Duodenal mucosa (tissue), 2 donors: Measurements from ENCODE around the gene CRACR2A.

Experiments used
- H3K27ac ChIP-seq: one replicate; pipeline ENCODE4 v1.7.0; 2013; ENCODE audit warnings: low read depth, low read length
- H3K27me3 ChIP-seq, 2 donors: one replicate each; pipeline ENCODE4 v1.7.0; 2013; ENCODE audit warnings: low read length in 2 of 2, control low read depth in 1 of 2; ENCODE audit not compliant: insufficient read depth in 2 of 2, control insufficient read depth in 1 of 2
- H3K36me3 ChIP-seq, 2 donors: one replicate each; pipeline ENCODE4 v1.7.0; 2013; ENCODE audit warnings: low read length in 2 of 2, control low read depth in 1 of 2; ENCODE audit not compliant: insufficient read depth in 2 of 2, control insufficient read depth in 1 of 2
- H3K4me1 ChIP-seq, 2 donors: one replicate each; pipeline ENCODE4 v1.7.0; 2013; ENCODE audit warnings: low read length in 2 of 2, control low read depth in 1 of 2; ENCODE audit not compliant: insufficient read depth in 2 of 2, control insufficient read depth in 1 of 2
- H3K4me3 ChIP-seq, 2 donors: one replicate each; pipeline ENCODE4 v1.7.0; 2013; ENCODE audit warnings: low read length in 2 of 2, low read depth in 1 of 2
- H3K9ac ChIP-seq, 2 donors: one replicate each; pipeline ENCODE4 v1.7.0; 2013; ENCODE audit warnings: low read length in 2 of 2, low read depth in 1 of 2
- H3K9me3 ChIP-seq, 2 donors: one replicate each; pipeline ENCODE4 v1.7.0; 2013; ENCODE audit warnings: low read length in 2 of 2, control low read depth in 1 of 2; ENCODE audit not compliant: control insufficient read depth in 1 of 2

Gene CRACR2A

DNA sequence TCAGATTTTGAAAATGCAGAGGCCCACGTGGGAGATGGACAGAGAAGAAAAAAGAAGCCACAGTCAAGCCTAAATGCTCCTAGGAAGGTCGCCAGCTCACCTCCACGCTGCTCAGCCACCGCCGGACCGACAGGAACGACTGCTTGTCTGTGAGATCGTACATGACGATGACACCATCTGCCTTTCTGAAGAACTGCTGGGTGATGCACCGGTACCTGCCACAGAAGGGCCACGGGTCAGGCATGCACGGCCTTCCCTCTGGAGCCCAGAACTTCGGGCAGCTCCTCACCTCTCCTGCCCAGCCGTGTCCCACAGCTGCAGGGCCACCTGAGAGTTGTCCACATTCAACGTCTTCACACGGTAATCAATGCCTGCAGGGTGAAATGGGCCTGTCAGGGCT lies 125.6 kb downstream of the CRACR2A start:
- no peak overlapping the region for H3K4me3 ChIP-seq
- no peak overlapping the region for H3K27ac ChIP-seq
- no peaks in the 10 kb centered on the region for H3K9me3 ChIP-seq
- H3K27me3 ChIP-seq = no peaks in the 10 kb centered on the region
- no peaks in the 10 kb centered on the region for H3K4me1 ChIP-seq
- H3K36me3 ChIP-seq = peaks cover 2 to 4% of the 10 kb centered on the region in 2 donors
- no peak overlapping the region for H3K9ac ChIP-seq

DNA sequence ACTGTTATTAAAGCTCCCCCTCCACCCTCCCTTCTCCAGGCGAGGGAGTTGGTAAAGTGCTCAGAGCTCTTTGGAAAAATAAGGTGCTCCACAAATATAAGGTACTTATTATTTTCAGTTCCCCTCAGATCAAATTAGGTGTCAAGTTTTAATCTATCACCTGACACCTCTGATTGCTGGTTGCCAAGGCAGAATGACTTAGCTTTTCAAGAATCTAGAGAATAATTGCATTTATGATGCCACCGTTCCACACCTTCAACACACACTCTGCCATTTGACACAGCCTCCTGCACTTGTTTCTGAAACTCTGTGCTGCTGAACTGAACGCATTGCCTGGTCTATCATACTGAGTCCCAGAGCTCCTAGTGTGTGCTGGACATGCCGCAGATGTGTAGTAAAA lies 128.6 kb downstream of the CRACR2A start:
- no peaks in the 10 kb centered on the region for H3K9me3 ChIP-seq
- H3K9ac ChIP-seq = no peak overlapping the region
- H3K4me3 ChIP-seq = no peak overlapping the region
- H3K27me3 ChIP-seq = no peaks in the 10 kb centered on the region
- H3K36me3 ChIP-seq = peaks cover 5 to 9% of the 10 kb centered on the region in 2 donors
- H3K27ac ChIP-seq = no peak overlapping the region
- no peaks in the 10 kb centered on the region for H3K4me1 ChIP-seq

DNA sequence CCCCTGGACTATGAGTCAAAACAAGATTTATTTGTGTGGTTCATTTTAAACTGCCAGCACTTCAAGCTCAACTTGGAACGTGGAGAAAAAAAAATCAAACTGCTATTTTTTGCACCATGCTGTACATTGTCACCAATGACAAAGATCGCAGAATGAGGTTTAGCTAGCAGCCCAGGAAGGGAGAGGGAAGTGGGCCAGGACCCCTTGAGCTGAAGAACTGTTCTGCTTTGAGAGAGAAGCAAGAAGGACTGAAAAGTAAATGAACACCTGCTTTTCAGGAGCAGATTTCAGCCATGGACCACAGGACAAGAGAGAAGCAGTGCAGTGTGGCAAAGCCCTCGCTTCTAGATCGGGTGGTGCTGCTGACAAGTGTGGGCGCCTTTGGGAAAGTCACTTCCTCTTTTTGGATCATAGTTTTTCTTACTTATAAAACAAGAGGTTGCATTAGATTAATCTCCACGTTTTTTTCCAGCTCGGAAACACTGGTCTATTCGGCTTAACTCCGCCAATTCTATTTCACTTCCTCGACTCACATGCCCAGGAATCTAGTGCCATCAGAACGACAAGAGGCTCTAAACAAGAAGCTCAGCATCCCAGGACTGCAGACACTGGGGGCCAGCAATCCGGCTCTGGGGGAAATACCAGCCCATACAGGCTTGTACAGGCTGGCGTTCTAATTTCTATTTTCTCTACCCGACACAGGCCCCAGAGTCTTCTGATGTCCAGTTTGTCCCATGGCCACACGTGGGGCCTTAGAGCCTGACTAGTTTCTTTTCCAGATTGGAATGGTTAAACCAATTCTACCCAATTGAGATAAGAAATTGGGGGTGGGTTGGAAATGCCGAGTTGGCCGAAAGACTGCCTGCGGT lies 129.9 kb downstream of the CRACR2A start:
- Histone ChIP-seq H3K9me3 (no peaks in the 10 kb centered on the region), H3K9ac (no peak overlapping the region), H3K4me3 (no peak overlapping the region), H3K27ac (no peak overlapping the region), H3K4me1 (no peaks in the 10 kb centered on the region), H3K27me3 (no peaks in the 10 kb centered on the region), H3K36me3 (peaks cover 5 to 9% of the 10 kb centered on the region in 2 donors)

DNA sequence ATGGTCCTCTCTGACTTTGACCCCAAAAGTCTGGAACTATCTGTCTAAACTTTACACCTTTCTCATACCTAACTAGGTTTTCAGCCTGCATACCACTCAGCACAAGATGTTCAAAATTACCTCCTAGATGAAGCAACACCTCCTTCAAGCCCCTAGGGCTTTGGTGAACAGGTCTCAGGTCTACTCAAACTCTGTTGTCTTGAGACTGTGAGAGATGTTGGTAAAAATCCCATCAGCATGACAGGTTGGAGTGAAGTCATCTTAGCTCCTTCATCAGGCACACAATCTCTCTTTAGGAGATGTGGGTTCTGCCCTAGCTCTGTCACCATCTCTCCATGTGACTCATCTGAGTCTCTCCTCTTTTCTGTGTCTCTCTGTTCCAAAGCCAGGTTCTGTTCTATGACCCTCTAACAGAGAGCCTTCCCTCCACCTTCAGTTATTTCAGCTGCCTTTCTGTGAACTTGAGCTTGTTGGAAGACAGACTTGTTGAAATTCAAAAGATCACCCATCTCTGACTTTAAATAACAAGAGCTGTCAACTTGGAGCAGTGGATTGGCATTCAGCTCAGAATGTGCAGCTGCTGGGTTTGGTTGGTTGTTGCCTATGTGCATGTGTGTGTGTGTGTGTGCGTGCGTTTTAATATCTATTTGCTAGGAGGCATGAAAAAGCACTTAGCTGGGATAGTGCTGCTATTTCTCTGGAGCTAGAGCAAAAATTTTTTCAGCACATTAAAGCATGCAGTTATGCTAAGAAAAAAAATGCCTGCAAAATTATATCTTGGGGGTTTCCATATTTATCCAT lies 130.7 kb downstream of the CRACR2A start:
- Histone ChIP-seq H3K9me3 (no peaks in the 10 kb centered on the region), H3K27me3 (no peaks in the 10 kb centered on the region), H3K4me3 (no peak overlapping the region), H3K36me3 (peaks cover 5 to 9% of the 10 kb centered on the region in 2 donors), H3K27ac (no peak overlapping the region), H3K4me1 (no peaks in the 10 kb centered on the region), H3K9ac (no peak overlapping the region)

DNA sequence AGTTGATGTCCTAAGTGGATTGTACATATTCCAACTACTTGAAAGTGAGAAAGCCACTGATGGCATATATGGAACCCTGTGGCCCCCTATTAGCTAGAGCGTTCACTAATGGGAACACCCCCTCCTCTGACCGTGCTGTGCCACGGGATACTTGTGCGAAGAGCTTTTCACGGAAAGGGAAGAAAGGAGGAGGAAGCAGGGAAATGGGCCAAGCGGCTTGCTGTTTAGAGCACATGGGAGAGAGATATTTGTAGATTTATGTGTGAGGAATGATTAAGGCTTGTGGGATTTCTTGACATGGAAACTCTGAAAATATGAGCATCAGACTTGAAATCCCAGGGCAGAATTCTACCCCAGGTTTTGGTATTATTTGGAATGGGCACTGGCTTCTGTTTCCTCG lies 132.1 kb downstream of the CRACR2A start:
- Histone ChIP-seq H3K4me3 (no peak overlapping the region), H3K4me1 (no peaks in the 10 kb centered on the region), H3K9me3 (no peaks in the 10 kb centered on the region), H3K36me3 (peaks cover 3 to 5% of the 10 kb centered on the region in 2 donors), H3K9ac (no peak overlapping the region), H3K27me3 (no peaks in the 10 kb centered on the region), H3K27ac (no peak overlapping the region)

DNA sequence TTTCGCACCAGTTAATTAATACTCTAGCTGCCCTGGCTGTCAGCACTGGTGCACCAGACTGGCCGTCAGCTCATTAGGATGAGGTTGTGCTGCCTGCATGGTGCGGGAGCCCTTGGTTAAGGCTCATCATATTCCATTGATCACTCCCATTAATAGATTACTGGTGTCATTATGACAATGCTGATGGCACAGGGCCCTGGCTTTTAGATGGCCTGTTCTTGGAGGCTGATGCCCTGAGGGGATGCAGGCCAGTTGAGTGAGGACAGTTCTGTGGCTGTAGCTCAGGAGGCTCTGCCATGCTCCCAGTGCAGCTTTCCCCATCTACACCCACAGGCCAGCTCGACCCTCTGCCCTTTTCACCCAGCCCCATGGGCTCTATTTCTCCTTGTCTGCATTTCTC lies 135.3 kb downstream of the CRACR2A start:
- Histone ChIP-seq H3K4me3 (no peak overlapping the region), H3K4me1 (no peaks in the 10 kb centered on the region), H3K9ac (no peak overlapping the region), H3K27me3 (no peaks in the 10 kb centered on the region), H3K36me3 (peaks cover 3 to 5% of the 10 kb centered on the region in 2 donors), H3K9me3 (no peaks in the 10 kb centered on the region), H3K27ac (no peak overlapping the region)

DNA sequence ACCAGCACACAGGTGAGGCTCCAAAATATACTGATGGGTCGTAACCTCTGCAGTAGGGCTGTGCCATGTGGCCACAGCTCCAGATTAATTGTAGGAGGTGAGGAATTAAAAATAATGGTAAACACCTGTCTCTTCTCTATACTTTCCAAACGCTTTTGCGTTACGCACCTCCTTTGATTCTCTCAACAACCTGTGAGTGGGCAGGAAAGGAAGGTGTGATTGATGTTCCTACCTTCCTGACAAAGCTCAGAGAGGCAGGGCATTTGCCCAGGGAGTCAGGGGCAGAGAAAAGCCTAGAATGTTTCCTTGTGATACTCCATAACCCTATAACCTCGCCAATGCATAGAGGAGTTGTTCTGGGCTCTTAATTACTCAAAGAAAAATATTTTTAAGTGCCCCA lies 137.0 kb downstream of the CRACR2A start:
- H3K36me3 ChIP-seq = peaks cover 3 to 5% of the 10 kb centered on the region in 2 donors
- H3K27me3 ChIP-seq = no peaks in the 10 kb centered on the region
- H3K9ac ChIP-seq = no peak overlapping the region
- no peaks in the 10 kb centered on the region for H3K4me1 ChIP-seq
- no peak overlapping the region for H3K27ac ChIP-seq
- H3K9me3 ChIP-seq = no peaks in the 10 kb centered on the region
- no peak overlapping the region for H3K4me3 ChIP-seq

DNA sequence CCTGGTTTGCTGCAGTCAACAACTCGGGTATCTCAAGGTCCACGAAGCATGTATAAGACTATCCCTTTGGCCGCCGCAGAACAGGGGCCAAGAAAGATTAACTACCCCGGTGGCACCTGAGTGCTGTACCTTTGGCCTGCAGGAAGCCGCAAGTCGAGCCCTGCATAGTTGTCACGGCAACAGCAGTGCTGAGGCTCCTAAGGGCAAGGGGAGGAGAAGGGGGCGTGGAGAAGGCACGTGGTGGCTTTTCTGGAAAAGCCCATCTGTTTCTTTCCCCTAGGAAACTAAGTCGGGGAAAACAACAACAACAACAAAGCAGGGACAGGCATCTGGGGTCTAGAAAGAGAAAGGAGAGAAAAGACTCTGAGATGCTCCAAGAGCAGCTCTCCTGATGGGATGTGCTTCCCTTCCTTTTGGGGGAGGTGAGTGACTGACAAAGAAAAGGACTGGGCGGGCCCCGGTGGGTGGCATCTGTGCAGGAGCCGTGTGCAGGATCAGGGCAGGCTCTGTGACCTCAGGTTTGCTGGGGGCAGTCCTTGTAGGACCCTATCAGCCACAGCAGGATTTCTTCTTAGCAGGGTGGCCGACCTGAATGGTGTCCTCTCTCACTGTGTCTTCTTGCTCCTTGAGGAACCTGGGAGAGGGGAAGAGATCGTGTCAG lies 138.0 kb downstream of the CRACR2A start:
- no peaks in the 10 kb centered on the region for H3K27me3 ChIP-seq
- H3K36me3 ChIP-seq = peaks cover 3 to 5% of the 10 kb centered on the region in 2 donors
- H3K4me1 ChIP-seq = no peaks in the 10 kb centered on the region
- H3K9me3 ChIP-seq = no peaks in the 10 kb centered on the region
- H3K4me3 ChIP-seq = no peak overlapping the region
- H3K27ac ChIP-seq = no peak overlapping the region
- no peak overlapping the region for H3K9ac ChIP-seq

DNA sequence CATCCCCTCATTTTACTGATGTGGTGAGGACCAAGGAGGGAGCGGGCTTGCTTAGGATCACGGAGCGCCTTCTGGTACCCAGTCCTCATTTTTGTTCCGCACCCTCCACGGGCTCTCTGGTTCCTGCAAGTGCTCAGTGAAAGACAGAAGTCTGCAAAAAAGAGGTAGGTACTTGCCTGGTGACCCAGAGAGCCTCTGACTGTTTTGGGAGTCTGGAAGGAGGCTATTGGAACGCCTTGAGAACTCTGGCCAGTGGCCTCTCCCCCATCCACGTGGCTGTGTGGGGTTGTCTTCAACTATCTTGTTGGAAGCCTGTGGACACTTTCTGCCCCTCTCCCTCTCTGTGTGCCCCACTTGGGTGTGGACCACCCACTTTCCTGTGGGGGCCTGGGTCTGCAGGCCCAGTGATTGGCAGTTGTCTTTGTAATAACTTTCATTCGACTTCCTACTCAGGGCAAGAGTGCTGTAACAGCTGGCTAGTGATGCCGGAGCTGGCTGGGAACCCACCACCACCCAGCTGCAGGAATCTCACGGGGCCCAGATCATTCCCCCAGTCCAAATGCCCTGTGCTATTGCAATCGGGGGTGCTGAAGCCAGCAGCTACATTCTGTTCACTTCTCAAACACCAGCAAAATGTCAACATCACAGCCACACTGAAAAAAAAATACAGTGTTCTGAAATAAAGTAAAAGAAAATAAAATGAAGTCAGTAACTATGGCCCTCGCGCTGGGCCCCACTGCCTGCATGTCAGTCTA lies 139.1 kb downstream of the CRACR2A start:
- H3K27ac ChIP-seq = no peak overlapping the region
- H3K4me3 ChIP-seq = no peak overlapping the region
- H3K9ac ChIP-seq = no peak overlapping the region
- no peaks in the 10 kb centered on the region for H3K27me3 ChIP-seq
- no peaks in the 10 kb centered on the region for H3K4me1 ChIP-seq
- no peaks in the 10 kb centered on the region for H3K36me3 ChIP-seq
- no peaks in the 10 kb centered on the region for H3K9me3 ChIP-seq
